Esophagus muscularis mucosa (tissue), 3 donors: ENCODE data around the gene LRRFIP2.

Experiments
- CTCF ChIP-seq, 3 experiments: fragments of 200-600 bp in 2 of 3; fragments of 450-650 bp in 1 of 3; sonication (generic) in 2 of 3; IDR thresholded peaks; one replicate each; pipeline ENCODE4 v1.5.1; 2017 to 2019; ENCODE audit warnings: antibody characterized with exemption in 3 of 3, mild to moderate bottlenecking in 2 of 3, moderate library complexity in 1 of 3
- EP300 ChIP-seq: sonication (generic); formaldehyde crosslinking; IDR thresholded peaks from one replicate; pipeline ENCODE4 v1.6.1; 2017; ENCODE audit warnings: antibody characterized with exemption

GRCh38 chr3:37056826-37057225, 117.6 kb downstream of the LRRFIP2 start:
- TF ChIP-seq CTCF (IDR thresholded peaks at IDR 0.05) (no peak), EP300 (no peak)
